GM19372 (cell line): Measurements from ENCODE around the gene TLE3.

ENCODE experiments used
- ATAC-seq: cut with Tn5 transposase; IDR thresholded peaks from one replicate; pipeline ENCODE4 v1.9.1; 2021; ENCODE audit warnings: mild to moderate bottlenecking, low read depth, moderate library complexity; ENCODE audit not compliant: unreplicated experiment

The TLE3 gene

GRCh38 chr15:70066004-70066403, 31.7 kb downstream of the TLE3 start:
- ATAC-seq, result no peak

GRCh38 chr15:70065006-70065722, 32.6 kb downstream of the TLE3 start:
- ATAC-seq, result no peak

GRCh38 chr15:70064441-70064840, 33.3 kb downstream of the TLE3 start:
- no peak for ATAC-seq

- no peak for ATAC-seq
Measured at GRCh38 chr15:70063980-70064379, 33.7 kb downstream of the TLE3 start.

GRCh38 chr15:70063261-70063925, 34.3 kb downstream of the TLE3 start:
- ATAC-seq, result no peak

- ATAC-seq, result no peak
Measured at GRCh38 chr15:70062321-70062956, 35.3 kb downstream of the TLE3 start.

GRCh38 chr15:70061696-70062270, 35.9 kb downstream of the TLE3 start:
- no peak for ATAC-seq

- no peak for ATAC-seq
Measured at GRCh38 chr15:70060993-70061305, 36.8 kb downstream of the TLE3 start.

- no peak for ATAC-seq
Measured at GRCh38 chr15:70060214-70060992, 37.3 kb downstream of the TLE3 start.

GRCh38 chr15:70059476-70060213, 38.1 kb downstream of the TLE3 start:
- no peak for ATAC-seq

GRCh38 chr15:70058642-70059360, 38.9 kb downstream of the TLE3 start:
- ATAC-seq, result no peak

GRCh38 chr15:70057931-70058641, 39.6 kb downstream of the TLE3 start:
- ATAC-seq, result no peak

- no peak for ATAC-seq
Measured at GRCh38 chr15:70056091-70056680, 41.5 kb downstream of the TLE3 start.

GRCh38 chr15:70055601-70056051, 42.1 kb downstream of the TLE3 start:
- no peak for ATAC-seq

GRCh38 chr15:70054884-70055387, 42.8 kb downstream of the TLE3 start:
- no peak for ATAC-seq

GRCh38 chr15:70054366-70054765, 43.4 kb downstream of the TLE3 start:
- no peak for ATAC-seq

- ATAC-seq, result no peak
Measured at GRCh38 chr15:70053716-70054229, 43.9 kb downstream of the TLE3 start.
